ENCODE data around the gene STX16.

Gene STX16

DNA sequence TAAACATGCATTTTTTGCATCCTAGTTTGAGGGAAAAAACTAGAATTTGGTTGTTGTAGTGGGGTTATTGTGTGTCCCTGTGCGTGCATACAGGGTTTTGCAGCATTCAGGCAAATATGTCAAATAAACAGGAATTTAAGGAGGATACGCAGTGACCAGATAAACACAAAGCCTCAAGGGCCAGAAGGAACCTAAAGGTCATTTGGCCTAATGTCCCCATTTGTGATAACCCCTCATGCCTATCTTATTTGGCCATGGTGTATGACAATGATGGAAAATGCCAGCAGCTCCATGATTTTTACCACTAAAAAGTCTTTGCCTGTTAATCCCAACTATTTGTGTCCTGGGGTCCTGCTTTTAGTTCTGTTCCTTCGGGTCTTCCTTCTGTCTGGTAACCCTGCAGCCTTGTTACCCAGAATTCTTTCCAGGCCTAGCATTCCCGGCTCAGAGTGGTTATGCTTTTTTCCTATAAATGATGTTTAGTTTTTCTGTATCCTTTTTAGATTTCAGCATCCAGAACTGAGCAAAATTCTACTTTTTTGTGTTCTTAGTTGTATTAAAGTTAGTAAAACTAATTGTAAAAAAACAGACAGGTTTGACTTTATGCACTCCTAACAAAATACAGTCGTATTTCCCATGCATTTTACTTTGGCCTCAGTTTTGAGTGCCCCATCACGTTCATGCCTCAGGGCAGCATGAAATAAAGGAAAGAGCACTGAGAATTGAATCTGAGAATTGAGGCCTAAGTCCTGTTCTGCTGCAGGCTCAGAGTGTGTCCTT, 4.4 kb downstream of the STX16 start:
- DNase-seq, result no peak

DNA sequence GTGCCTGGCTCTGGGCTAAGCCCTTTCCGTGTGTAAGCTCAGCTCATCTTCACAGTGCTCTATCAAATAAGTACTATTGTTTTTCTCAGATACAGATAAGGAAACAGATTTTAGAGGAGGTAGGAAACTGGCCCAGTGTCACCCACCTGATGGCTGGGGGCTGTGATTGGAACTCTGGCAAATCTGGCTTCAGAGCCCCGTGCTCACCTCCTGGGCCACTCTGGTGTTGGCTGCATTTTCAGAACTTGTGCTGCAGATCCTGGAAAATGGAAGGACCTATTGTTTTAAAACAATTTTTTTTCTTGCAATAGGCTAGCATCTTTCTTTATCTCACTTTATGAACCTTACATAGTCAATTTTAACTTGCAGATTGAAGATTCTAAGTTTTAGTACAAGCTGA, 5.7 kb downstream of the STX16 start:
- DNase-seq, result no peak

DNA sequence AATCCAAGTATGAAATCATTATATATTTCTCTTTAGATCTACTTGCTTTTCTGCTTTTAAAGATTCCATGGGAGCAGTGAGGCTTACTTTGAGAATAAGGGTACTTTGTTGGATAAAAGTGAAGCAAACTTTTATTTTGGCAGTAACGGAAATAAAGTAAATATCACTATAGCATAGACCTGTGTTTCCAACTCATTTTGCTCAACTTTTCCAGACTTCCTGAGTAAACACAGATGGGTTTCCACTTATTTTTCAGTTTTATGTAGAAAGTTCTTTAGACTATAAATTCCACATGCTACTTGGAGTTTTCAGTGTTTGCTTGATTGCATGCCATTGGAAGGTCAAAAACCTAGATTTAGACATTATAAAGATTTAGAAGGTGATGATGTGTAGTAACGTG, 6.2 kb downstream of the STX16 start:
- DNase-seq, result no peak

DNA sequence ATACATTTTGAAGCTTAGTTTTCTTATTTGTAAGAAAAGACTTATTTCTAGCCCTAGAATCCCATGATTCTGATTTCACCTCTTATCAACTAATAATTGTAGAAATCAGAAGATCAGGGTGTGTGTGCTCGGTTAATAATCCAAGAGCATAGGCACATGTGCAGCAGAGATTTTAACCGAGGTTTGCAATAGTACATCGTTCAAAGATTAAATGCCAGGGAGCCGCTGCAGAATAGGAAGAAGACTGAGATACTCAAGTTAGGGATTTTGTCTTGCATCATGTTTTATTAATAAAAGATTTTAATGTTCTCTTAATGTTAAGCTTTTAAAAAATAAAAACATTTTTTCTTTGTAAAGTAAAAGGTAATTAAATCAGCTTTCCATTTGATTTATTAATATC, 6.9 kb downstream of the STX16 start:
- no peak for DNase-seq

DNA sequence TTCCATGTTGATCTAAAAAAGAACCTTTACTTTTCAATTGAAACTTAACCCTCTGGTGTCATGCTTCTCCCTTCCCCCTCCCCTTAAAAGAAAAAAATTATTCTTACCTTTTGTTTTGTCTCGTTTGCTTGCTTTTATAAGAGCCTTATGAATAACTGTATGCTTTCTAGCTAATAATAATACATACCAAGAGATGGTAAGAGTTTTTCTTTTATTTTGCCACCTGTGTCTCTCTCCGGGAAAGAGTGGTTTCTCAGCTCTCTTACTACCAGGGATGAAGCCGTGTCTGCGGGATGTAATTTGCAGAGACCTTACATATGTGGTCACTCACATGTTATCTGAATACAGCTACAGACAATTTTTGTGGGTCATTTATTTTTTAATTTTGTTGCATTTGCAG, 7.7 kb downstream of the STX16 start:
- no peak for DNase-seq

DNA sequence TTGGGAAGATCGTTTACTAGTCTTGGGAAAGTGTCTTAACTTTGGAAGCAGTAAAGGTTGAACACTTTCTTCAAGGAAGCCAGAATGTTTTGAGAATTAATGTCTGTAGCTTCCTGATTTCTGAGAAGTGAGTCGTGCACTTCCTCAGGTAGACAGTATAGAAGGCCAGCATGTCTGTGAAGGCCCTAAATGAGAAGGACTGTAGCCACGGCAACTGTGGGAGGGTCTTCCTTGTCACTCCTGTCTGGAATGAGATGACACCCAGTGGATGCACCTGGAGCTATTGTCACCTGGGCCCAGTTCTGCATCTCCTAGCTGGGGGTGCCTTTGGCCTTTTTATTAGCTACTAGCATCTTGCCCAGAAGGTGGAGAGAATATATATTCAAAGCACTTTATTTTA, 8.8 kb downstream of the STX16 start:
- no peak for DNase-seq

DNA sequence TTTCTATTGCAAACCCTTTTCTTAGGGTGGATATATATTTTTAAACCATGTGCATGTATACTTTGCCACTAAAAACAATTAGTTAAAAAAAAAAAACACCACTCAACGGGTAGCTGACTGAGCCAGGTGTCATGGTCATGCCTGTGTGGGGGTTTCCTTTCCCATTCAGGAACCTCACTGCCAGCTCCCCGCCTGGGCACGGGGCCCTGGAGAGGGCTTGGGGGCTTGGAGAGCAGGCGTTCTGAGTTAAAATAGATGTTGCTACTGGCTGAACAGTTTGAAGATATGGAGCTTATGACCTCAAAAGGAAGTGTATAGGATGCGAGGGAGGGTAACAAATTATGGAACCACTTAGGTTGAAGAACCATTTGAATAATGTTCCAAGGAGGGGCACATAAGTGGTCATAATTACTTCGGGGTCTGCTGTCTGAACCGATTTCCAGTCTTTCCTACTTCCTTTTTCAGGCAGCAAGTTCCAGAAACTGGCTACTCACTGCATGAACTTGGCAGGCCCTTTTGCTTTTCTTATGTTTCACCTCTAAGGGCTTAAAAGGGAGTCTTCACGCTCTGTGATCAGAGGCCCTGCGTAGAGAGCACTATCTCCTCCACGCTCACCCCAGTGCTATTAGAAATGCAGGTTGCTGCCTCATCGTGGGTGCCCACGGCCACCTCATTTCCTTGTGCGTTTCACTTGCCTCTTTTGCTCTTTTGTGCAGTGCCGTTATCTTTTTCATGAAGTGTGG, 9.9 kb downstream of the STX16 start:
- no peak for DNase-seq

DNA sequence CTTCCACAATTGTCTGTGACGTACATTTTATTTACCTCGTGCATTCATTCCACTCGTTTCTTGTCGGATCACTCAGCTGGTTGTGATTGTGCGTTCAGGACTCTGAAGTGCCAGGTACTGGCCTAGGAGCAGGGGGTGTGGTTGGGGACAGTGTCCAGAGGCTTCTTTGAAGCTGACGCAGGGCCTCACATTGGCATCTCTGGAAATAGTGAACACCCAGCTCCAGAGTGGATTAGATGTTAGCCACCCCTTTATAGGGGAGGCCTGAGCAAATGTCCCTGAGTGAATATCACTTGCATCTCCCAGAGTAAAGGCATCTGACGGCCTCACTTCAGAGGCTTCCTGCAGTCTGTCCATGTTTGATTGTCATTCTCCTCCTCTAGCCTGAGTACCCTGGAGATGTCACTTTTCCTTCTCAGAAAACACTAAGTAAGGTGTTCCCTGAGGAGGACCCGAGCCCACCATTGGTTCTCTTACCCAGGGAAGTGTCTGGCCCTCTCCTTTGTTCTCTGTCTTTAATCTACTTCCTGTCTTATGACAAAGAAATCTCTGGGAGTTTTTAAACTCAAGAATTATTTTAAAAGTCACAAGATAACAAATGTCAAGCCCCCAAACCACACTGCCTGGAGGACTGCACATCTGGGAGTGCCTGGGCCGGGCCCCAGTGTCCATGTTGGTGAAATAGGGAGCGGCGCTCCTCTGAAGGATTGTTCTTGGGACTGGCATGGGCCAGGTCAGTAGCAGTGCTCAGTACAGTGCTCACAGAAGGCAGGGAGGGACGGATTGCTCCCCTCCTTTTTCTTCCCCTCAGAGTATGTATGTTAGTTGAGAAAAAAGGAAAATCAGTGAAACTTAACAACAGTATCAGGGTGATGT, 10.8 kb downstream of the STX16 start:
- no peak for DNase-seq

DNA sequence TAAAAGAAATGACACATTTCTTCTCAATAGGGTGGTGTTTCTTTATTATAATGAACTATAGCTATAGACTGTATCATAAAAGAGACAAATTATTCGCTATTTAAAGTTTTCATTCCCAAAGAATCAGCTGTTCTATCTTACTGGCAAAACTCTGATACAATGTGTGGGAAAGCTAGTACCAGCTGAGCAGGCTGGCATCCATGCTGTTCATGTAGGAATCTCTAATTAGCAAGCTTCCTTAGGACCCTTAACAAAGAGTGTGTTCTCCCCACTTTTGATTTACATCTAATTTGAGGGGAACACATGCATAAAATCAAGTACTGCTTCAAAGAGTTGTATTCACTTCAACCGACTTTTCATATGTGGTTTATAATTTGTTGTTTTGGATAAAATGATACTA, 13.2 kb downstream of the STX16 start:
- DNase-seq, result no peak

DNA sequence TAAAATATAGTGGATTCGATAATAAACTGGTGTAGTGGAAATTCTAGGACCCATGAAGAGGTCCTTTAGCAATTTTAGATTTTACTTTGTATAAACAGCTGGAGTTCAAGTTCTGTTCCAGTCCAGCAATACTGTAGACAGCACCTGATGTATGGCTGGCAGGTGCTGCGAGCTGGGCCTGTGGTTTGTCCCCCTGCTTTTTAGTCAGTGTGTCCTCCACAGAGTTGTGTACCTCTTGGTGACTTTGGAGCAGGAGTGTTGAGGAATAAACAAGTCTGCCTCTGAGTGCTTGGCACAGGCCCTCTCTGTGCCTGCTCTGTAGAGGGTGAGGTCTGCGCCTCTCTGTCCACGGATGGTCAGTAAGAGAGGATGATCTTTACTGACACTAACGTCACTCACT, 13.8 kb downstream of the STX16 start:
- DNase-seq, result no peak

DNA sequence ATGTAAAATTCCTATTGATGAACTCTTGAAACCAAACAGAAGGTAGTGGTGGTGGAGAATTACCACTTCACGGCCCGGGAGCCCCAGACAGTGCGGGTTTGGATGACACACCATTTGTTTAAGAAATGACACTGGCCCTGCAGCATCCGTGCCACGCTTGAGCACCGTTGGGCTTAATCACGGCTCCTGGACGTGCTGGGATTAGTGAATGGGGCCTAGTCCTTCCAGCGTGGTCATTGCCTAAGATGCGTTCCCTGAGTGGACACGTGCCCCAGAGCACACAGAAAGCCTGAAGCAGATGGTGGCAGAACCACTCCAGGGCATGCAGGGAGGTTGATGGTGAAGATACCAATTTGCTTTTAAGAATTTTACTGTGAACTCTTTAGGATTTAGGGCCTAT, 14.5 kb downstream of the STX16 start:
- no peak for DNase-seq

DNA sequence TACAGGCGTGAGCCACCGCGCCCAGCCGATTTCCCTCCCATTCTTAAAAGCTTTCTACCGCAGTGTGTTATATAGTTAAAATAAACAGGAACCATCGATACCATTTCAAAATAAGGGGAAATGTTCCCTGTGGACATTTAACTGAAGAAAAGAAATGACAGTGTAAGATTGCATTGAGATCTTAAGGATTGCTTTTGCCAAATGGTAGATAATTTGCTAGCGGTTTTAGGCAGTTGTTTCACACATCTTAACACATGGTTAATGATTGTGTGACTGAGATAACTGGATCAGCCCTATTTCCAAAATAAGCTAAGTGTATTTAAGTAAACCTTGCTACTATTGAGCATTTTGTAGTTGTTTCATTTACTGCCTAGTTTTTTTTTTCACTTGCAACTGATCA, 15.6 kb downstream of the STX16 start:
- no peak for DNase-seq

DNA sequence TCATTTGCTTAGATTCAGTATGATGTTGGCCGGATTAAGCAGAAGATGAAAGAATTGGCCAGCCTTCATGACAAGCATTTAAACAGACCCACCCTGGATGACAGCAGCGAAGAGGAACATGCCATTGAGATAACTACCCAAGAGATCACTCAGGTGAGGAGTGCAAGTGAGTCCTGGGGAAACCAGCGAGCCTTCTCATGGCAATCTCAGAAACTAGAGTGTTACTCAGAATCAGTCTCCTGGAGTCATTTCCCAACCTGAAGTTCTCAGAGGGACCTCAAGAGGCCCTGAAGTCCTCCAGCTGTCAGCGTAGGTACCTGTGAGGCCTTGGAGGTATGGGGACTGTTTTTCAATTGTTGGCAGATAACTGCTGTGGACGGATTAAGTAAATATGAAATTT, 16.9 kb downstream of the STX16 start:
- no peak for DNase-seq

DNA sequence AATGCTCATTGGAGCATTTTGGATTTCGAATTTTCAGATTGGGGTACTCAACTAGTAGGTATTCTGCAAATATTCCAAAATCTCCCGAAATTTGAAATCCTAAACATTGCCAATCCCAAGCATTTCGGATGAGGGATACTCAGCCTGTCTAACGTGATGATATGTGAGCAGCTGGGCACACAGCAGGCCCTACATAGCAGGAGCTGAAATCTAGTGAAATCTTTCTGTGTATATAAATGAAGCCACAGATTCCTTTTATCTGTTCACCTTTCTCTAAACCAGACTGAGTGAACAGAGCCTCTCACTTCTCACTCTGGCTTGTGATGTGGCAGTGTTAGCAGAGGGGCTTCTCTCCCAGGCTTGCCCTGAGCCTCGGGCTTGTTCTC, 17.8 kb downstream of the STX16 start:
- no peak for DNase-seq

DNA sequence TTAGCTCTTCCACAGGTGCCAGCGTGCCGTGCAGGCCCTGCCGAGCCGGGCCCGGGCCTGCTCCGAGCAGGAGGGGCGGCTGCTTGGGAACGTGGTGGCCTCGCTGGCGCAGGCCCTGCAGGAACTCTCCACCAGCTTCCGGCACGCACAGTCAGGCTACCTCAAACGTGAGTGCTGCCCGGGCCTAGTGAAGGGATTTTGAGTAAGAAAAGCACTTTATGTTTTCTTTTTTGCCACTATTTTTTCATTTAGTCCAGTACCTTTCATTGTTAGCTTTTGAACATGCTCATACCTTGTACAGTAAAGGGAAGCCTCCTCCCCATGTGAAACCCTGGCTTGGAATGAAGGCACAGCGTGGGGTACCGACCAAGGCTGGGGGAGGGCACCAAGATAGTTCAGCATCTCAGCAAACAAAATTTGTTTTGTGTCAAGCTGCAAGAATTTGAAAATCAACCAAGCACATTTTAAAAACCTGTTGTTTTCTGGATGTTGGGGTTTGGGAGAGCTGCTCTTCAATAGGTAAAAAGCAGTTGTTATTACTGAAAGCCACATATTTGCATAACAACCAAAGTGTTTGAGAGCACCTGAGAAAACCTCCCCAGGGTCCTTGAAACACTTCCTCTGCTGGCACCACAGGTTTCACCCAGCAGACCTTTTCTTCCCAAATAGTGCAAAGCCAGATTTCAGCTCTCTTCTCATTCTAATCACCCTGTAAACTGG, 18.4 kb downstream of the STX16 start:
- no peak for DNase-seq

DNA sequence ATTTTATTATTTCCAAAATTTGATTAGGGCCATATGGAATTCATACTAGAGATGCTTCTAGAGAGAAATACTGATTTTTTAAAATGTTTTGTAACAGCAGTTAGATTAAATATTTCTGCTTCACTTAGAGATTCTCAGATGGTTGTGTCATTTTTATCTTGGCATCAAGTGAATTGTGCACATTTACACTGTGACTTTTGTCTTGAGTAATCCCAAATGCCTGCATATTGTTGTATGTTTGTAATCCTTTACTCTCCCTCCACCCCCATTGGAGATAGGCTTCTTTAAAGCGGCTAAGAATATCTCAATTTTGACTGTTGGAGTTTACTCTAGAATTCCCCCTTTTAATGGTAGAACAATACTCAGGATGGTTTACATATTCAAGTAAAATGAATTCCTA, 19.0 kb downstream of the STX16 start:
- DNase-seq, result no peak

DNA sequence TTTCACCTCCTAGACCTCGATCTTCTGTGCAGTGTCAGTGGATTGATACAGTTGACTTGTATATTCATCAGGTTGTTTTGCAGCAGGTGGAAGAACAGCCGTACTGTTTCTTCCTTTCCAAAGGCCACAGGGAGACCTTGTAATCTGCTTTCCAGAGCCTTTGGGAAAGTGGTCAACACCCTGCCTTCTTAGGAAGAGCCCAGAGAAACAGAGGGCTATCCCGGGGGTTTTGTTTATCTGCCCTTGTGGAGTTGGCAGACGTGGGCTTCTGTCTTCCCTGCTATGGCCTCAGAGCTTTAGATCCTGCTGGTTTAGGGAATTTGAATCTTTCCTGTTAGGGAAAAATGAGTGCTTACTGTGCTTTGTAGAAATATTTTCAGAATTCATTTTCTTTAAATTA, 19.6 kb downstream of the STX16 start:
- DNase-seq, result no peak

DNA sequence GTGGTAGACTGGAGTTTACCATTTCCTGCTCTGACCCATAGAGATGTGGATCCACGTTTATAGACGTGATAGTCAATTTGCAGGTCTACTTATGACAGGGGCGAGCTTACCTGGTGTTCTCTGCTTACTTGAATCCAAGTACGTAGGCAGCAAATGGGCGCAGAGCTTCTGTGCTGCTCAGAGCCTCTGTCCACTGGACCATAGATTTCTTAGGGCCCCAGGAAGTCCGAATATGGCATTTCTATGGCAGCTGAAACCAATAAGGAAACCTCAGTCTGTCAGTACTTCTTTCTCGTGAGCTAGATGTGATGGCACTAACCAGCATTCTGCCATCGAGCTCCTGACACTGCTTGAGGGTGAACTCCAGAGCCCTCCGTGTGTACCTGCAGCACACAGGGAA, 22.0 kb downstream of the STX16 start:
- DNase-seq, result no peak

DNA sequence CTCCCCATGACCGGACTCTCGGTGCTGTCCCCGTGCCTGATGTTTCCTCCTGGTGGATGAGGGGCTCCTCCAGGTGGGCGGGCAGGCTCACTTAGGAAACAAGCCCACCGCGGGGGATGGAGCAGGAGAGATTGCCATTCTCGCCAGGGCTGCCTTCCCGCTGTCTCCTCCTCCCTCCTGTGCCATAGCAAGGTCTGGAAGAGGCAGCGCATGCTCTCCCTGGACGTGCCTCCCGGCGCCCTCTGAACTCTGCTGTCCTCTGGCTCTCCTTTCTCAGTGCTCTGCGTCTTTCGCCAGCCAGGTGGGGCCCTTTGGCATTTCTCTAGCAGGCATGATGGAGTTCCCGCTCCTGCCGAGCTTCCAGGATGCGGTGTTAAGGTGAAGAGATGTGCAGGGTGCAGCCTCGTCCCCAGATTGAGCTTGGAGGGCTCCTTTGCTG, 24.1 kb downstream of the STX16 start:
- no peak for DNase-seq

DNA sequence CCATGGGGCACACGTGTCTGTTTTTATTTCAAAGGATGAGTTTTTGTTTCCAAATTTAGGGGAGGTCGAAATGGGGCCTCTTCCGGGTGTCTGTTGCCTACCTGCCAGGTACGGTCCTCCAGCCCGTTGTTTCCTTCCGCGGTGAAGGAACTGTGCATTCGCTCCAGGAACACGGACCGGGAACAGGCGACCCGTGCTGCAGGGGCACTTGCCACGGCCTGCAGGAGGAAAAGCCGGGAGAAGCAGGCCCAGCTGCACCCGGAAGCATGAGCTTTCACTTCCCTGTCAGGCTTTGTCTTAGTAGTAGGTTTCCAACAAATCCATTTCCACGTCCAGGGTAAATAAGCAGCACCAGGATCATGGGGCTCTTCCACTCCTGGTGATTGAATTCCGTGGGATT, 24.6 kb downstream of the STX16 start:
- DNase-seq, result no peak

DNA sequence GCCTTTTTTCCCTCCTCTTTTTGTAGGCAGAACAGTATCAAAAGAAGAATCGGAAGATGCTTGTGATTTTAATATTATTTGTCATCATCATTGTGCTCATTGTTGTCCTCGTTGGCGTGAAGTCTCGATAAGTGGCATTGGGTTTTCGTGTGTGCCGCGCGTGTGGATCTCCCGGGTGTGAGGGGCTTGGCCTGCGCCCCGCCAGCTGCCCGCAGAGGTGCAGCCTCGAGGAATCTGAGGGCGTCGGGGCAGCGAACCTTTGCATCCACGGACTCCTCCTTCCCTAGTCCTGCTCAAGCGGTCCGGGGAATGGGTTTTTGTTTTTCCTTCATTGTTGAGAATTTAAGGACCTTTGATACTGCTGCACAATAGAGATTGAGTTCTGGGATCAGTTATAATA, 25.1 kb downstream of the STX16 start:
- no peak for DNase-seq

DNA sequence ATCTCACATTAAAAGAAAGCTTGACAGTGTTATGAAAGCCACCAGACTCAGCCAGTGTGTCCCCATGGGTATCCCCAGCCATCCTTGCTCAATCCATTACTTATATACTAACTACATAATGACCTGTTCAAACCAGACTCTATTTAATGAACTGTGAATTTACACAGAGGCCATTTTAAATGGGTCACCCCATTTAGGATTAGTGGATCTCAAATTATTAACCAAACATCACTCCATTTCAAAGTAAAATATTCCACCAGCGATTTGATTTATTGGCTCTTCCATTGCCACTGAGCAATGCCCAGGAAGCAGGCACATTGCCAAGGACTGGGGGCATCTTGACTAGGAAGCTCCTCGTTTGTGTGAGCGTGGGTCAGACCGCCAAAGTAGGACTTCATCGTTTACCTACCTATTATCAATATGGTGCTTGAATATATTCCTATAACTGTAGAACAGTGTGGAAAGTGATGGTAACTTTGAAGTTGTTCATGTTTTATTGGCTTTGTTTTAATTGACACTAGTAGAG, 26.1 kb downstream of the STX16 start:
- no peak for DNase-seq

DNA sequence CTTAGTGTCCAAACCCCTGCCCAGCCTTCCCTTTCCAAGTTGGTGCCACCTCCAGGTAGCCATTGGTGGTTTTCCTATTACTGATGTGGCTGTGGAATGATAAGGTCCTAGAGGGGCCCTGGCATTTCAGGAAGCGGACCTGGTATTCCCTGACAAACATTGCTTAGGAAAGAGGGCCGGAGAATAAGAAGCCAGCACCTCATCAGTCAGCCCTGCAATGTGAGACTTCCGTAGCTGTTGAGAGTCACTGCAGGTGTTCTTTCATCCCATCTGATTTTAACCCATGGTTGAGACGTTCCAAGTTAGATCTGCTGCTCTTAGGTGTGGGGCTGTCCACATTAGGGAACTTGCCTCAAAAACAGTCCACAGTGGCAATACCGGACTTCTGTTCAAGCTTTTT, 26.7 kb downstream of the STX16 start:
- DNase-seq, result no peak

All from fibroblast of upper back skin (primary cell).